ENCODE results near the gene CCSER1. TPM values are rescaled to one million over a fixed set of nuclear protein-coding genes. Genes with fewer than 3 reads are reported as not detected.

Gene CCSER1
- total and polyA plus RNA-seq, 2 experiments from 2014 or later: 2.9 to 3.4 TPM

DNA sequence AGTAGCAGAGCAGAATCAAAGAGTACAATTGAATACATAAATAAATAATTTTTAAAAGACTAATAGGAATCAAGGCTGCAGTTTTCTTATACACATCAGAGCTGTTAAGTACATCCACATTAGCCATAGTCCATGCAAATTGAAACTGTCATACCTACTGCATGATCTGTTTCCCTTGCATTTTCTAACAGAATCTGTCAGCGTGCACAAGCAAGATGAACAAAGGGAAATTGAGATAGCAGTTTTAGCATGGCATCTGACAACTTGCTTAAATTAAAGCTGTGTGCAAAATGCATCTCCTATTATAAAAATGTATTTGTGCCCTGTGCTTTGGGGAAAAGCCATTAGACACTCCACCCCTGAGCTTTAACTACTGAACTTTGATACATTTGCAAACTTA is 1473.1 kb downstream of the CCSER1 start (continued):
- TF ChIP-seq CREB1 (CRISPR knock-in tag; IDR thresholded peaks at IDR 0.05; ENCODE audit: low read depth): no peak
- TF ChIP-seq POLR2AphosphoS5 (IDR thresholded peaks at IDR 0.05; ENCODE audit: low read depth): no peak
- TF ChIP-seq, protein P1, sequence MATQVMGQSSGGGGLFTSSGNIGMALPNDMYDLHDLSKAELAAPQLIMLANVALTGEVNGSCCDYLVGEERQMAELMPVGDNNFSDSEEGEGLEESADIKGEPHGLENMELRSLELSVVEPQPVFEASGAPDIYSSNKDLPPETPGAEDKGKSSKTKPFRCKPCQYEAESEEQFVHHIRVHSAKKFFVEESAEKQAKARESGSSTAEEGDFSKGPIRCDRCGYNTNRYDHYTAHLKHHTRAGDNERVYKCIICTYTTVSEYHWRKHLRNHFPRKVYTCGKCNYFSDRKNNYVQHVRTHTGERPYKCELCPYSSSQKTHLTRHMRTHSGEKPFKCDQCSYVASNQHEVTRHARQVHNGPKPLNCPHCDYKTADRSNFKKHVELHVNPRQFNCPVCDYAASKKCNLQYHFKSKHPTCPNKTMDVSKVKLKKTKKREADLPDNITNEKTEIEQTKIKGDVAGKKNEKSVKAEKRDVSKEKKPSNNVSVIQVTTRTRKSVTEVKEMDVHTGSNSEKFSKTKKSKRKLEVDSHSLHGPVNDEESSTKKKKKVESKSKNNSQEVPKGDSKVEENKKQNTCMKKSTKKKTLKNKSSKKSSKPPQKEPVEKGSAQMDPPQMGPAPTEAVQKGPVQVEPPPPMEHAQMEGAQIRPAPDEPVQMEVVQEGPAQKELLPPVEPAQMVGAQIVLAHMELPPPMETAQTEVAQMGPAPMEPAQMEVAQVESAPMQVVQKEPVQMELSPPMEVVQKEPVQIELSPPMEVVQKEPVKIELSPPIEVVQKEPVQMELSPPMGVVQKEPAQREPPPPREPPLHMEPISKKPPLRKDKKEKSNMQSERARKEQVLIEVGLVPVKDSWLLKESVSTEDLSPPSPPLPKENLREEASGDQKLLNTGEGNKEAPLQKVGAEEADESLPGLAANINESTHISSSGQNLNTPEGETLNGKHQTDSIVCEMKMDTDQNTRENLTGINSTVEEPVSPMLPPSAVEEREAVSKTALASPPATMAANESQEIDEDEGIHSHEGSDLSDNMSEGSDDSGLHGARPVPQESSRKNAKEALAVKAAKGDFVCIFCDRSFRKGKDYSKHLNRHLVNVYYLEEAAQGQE (IDR thresholded peaks at IDR 0.05; ENCODE audit: unreplicated experiment): no peak
- TF ChIP-seq, protein P2, sequence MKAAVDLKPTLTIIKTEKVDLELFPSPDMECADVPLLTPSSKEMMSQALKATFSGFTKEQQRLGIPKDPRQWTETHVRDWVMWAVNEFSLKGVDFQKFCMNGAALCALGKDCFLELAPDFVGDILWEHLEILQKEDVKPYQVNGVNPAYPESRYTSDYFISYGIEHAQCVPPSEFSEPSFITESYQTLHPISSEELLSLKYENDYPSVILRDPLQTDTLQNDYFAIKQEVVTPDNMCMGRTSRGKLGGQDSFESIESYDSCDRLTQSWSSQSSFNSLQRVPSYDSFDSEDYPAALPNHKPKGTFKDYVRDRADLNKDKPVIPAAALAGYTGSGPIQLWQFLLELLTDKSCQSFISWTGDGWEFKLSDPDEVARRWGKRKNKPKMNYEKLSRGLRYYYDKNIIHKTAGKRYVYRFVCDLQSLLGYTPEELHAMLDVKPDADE (IDR thresholded peaks at IDR 0.05): no peak
- no peak for TF ChIP-seq STAT1 (IDR thresholded peaks at IDR 0.05; ENCODE audit: unreplicated experiment)
- TF ChIP-seq ZNF331 (CRISPR knock-in tag; IDR thresholded peaks at IDR 0.05; ENCODE audit: low read depth): no peak

GRCh38 chr4:91601401-91601800 is 1474.2 kb downstream of the CCSER1 start:
- H3K36me3 ChIP-seq (ENCODE audit: insufficient read depth): no peaks in the 10 kb centered on the region
- Mint-ChIP-seq H3K27me3 (ENCODE audit: insufficient read depth, low read depth, poor library complexity) (no peaks in the 10 kb centered on the region), H3K4me3 (no peak overlapping the region), H3K9me3 (no peaks in the 10 kb centered on the region), H3K36me3 (ENCODE audit: low read depth) (no peaks in the 10 kb centered on the region), H3K4me1 (peaks cover 27% of the 10 kb centered on the region), H3K27ac (peak overlapping the region; percentile 44)
- no peaks in the 10 kb centered on the region for H3F3A ChIP-seq (replicated peaks; ENCODE audit: low read depth)
- H4K20me1 ChIP-seq (replicated peaks; ENCODE audit: insufficient read depth): no peaks in the 10 kb centered on the region
- H2AFZ ChIP-seq: no peak overlapping the region
- H3K4me2 ChIP-seq: no peak overlapping the region
- no peak for DNase-seq (ENCODE audit: low spot score)
- no peaks in the 10 kb centered on the region for H3K79me2 ChIP-seq (replicated peaks; ENCODE audit: insufficient read depth)
- H3K4me3 ChIP-seq: no peak overlapping the region
- ATAC-seq: no peak
- peaks cover 19% of the 10 kb centered on the region for H3K4me1 ChIP-seq (ENCODE audit: insufficient read depth)
- H3K27ac ChIP-seq (ENCODE audit: low read depth): no peak overlapping the region
- no peaks in the 10 kb centered on the region for H3K9me2 ChIP-seq (ENCODE audit: insufficient read depth)
- H3K27me3 ChIP-seq (ENCODE audit: insufficient read depth): no peaks in the 10 kb centered on the region
- TF ChIP-seq JUNB (IDR thresholded peaks at IDR 0.05; ENCODE audit: unreplicated experiment) (no peak), POLR2AphosphoS5 (IDR thresholded peaks at IDR 0.05; ENCODE audit: low read depth) (no peak), CREB1 (CRISPR knock-in tag; IDR thresholded peaks at IDR 0.05; ENCODE audit: low read depth) (no peak), STAT1 (IDR thresholded peaks at IDR 0.05; ENCODE audit: unreplicated experiment) (no peak), EZH2 (IDR thresholded peaks at IDR 0.05; ENCODE audit: low read depth, unreplicated experiment) (no peak), ZNF114 (CRISPR knock-in tag; IDR thresholded peaks at IDR 0.05) (no peak), ZNF331 (CRISPR knock-in tag; IDR thresholded peaks at IDR 0.05; ENCODE audit: low read depth) (no peak), EZH2phosphoT487 (IDR thresholded peaks at IDR 0.05; ENCODE audit: unreplicated experiment) (no peak)
- TF ChIP-seq, protein P3, sequence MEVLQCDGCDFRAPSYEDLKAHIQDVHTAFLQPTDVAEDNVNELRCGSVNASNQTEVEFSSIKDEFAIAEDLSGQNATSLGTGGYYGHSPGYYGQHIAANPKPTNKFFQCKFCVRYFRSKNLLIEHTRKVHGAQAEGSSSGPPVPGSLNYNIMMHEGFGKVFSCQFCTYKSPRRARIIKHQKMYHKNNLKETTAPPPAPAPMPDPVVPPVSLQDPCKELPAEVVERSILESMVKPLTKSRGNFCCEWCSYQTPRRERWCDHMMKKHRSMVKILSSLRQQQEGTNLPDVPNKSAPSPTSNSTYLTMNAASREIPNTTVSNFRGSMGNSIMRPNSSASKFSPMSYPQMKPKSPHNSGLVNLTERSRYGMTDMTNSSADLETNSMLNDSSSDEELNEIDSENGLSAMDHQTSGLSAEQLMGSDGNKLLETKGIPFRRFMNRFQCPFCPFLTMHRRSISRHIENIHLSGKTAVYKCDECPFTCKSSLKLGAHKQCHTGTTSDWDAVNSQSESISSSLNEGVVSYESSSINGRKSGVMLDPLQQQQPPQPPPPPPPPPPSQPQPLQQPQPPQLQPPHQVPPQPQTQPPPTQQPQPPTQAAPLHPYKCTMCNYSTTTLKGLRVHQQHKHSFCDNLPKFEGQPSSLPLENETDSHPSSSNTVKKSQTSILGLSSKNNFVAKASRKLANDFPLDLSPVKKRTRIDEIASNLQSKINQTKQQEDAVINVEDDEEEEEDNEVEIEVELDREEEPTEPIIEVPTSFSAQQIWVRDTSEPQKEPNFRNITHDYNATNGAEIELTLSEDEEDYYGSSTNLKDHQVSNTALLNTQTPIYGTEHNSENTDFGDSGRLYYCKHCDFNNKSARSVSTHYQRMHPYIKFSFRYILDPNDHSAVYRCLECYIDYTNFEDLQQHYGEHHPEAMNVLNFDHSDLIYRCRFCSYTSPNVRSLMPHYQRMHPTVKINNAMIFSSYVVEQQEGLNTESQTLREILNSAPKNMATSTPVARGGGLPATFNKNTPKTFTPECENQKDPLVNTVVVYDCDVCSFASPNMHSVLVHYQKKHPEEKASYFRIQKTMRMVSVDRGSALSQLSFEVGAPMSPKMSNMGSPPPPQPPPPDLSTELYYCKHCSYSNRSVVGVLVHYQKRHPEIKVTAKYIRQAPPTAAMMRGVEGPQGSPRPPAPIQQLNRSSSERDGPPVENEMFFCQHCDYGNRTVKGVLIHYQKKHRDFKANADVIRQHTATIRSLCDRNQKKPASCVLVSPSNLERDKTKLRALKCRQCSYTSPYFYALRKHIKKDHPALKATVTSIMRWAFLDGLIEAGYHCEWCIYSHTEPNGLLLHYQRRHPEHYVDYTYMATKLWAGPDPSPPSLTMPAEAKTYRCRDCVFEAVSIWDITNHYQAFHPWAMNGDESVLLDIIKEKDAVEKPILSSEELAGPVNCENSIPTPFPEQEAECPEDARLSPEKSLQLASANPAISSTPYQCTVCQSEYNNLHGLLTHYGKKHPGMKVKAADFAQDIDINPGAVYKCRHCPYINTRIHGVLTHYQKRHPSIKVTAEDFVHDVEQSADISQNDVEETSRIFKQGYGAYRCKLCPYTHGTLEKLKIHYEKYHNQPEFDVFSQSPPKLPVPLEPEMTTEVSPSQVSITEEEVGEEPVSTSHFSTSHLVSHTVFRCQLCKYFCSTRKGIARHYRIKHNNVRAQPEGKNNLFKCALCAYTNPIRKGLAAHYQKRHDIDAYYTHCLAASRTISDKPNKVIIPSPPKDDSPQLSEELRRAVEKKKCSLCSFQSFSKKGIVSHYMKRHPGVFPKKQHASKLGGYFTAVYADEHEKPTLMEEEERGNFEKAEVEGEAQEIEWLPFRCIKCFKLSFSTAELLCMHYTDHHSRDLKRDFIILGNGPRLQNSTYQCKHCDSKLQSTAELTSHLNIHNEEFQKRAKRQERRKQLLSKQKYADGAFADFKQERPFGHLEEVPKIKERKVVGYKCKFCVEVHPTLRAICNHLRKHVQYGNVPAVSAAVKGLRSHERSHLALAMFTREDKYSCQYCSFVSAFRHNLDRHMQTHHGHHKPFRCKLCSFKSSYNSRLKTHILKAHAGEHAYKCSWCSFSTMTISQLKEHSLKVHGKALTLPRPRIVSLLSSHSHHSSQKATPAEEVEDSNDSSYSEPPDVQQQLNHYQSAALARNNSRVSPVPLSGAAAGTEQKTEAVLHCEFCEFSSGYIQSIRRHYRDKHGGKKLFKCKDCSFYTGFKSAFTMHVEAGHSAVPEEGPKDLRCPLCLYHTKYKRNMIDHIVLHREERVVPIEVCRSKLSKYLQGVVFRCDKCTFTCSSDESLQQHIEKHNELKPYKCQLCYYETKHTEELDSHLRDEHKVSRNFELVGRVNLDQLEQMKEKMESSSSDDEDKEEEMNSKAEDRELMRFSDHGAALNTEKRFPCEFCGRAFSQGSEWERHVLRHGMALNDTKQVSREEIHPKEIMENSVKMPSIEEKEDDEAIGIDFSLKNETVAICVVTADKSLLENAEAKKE (CRISPR knock-in tag; IDR thresholded peaks at IDR 0.05): no peak
- TF ChIP-seq, protein P2 (IDR thresholded peaks at IDR 0.05): no peak
